Measurements from ENCODE around the gene PHKB.

The PHKB gene

DNA sequence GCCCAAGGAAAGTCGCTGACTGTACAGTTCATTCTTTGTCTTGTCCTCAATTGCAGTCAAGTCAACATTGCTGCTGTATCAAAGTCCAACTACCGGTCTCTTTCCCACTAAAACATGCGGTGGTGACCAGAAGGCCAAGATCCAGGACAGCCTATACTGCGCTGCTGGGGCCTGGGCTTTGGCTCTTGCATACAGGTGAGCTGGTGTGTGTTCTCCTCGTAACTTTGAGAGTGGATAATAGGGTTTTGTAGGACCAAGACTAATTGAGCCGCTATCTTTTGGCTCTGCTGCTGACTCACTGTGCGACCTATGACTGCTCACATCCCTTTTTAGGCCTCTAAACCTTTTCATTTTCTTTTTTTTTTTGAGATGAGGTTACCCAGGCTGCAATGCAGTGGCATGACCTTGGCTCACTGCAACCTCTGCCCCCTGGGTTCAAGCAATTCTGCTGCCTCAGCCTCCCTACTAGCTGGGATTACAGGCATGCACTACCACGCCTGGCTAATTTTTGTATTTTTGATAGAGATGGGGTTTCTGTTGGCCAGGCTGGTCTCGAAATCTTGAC, 38.7 kb downstream of the PHKB start:
- Mint-ChIP-seq H3K9me3 (no peaks in the 10 kb centered on the region), H3K27me3 (no peaks in the 10 kb centered on the region), H3K36me3 (ENCODE audit: insufficient read depth) (peaks cover 45% of the 10 kb centered on the region), H3K27ac (peak overlapping the region in 1 of 2 donors; percentile 44), H3K4me3 (no peak overlapping the region), H3K4me1 (ENCODE audit: low read depth in 2 of 2) (no peaks in the 10 kb centered on the region)
- ATAC-seq (replicated peaks) (no peak), DNase-seq (no peak)

DNA sequence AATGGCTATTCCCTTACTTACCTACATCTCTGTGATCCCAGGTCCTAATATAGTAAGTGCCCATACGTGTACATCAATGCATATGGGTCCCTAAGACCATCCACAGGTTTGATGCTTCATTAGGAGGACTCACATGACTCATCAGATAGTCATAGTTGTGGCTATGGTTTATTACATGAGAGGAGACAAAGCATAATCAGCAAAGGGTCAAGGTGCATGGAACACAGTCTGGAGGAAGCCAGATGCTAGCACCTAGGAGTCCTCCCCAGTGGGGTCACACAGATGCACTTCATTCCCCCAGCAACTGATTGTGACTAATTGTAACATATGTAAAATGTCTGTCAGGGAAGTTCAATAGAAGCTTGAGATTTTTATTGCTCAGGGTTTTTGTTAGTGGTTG, 42.8 kb downstream of the PHKB start:
- ATAC-seq (replicated peaks) (no peak), DNase-seq (no peak)
- Mint-ChIP-seq H3K9me3 (no peaks in the 10 kb centered on the region), H3K27me3 (no peaks in the 10 kb centered on the region), H3K4me1 (ENCODE audit: low read depth in 2 of 2) (peaks cover 0 to 3% of the 10 kb centered on the region in 2 donors), H3K27ac (no peak overlapping the region), H3K4me3 (no peak overlapping the region), H3K36me3 (ENCODE audit: insufficient read depth) (peaks cover 49% of the 10 kb centered on the region)

DNA sequence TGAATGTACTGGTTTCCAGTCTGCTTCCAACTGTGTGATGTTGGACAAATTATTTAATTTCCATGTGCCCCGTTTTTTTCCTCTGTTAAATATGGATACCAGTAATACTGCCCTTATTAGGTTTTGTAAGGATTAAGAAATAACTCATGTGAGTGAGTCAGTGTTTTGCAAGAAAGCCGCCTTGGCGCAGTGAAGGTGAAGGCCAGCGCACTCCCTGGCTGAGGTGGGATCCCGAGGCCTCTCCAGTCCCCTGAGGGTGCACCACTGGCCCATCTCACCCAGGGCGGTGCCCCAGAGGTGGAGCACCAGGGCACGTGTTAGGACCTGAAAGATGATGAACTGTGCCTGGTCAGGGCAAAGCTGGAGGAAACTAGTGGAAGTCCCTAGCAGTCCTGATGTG, 43.5 kb downstream of the PHKB start:
- Mint-ChIP-seq H3K9me3 (no peaks in the 10 kb centered on the region), H3K4me3 (no peak overlapping the region), H3K27ac (no peak overlapping the region), H3K27me3 (no peaks in the 10 kb centered on the region), H3K4me1 (ENCODE audit: low read depth in 2 of 2) (peaks cover 0 to 3% of the 10 kb centered on the region in 2 donors), H3K36me3 (ENCODE audit: insufficient read depth) (peaks cover 43% of the 10 kb centered on the region)
- ATAC-seq (replicated peaks): no peak
- no peak for DNase-seq

DNA sequence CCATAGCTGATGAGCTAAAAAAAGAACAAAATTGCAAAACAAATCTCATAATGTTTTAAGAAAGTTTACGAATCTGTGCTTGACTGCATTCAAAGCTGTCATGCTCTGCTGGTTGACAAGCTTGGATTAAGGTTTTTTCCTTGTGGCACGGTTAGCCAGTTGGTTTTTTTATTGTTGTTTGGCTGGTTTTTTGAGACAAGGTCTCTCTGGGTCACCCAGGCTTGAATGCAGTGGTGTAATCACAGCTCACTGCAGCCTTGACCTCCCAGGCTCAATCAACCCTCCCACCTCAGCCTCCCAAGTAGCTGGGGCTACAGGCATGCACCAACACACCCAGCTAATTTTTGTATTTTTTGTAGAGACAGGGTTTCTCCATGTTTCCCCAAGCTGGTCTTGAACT, 45.7 kb downstream of the PHKB start:
- no peak overlapping the region for H3K27ac Mint-ChIP-seq
- H3K36me3 Mint-ChIP-seq (ENCODE audit: insufficient read depth): peaks cover 33% of the 10 kb centered on the region

DNA sequence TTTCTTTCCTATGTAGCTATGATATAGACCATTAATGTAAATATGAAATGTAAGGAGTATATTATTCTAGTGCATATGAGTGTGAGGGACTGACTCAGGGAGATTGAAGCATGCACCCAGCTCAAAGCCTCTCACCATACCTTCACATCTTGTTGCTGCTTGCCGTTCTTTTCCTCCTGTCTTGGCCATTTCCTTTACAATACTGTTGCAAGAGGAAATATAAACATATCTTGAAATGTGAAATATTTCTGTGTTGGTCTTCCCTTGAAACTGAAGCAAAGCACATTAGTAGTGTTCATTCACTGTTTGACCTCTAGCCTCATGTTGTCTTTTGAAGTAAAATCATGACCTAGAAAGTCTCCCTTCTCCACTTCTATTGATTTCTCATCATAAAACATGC, 46.6 kb downstream of the PHKB start:
- DNase-seq (no peak), ATAC-seq (replicated peaks) (no peak)
- Mint-ChIP-seq H3K27ac (no peak overlapping the region), H3K27me3 (no peaks in the 10 kb centered on the region), H3K36me3 (ENCODE audit: insufficient read depth) (peaks cover 38% of the 10 kb centered on the region), H3K9me3 (no peaks in the 10 kb centered on the region), H3K4me1 (ENCODE audit: low read depth in 2 of 2) (peaks cover 0 to 3% of the 10 kb centered on the region in 2 donors), H3K4me3 (no peak overlapping the region)

More for the DNA sequence above, 45.7 kb downstream of the PHKB start:
- DNase-seq: no peak
- Mint-ChIP-seq H3K9me3 (no peaks in the 10 kb centered on the region), H3K4me3 (no peak overlapping the region), H3K27me3 (no peaks in the 10 kb centered on the region), H3K4me1 (ENCODE audit: low read depth in 2 of 2) (peaks cover 0 to 3% of the 10 kb centered on the region in 2 donors)
- no peak for ATAC-seq (replicated peaks)

DNA sequence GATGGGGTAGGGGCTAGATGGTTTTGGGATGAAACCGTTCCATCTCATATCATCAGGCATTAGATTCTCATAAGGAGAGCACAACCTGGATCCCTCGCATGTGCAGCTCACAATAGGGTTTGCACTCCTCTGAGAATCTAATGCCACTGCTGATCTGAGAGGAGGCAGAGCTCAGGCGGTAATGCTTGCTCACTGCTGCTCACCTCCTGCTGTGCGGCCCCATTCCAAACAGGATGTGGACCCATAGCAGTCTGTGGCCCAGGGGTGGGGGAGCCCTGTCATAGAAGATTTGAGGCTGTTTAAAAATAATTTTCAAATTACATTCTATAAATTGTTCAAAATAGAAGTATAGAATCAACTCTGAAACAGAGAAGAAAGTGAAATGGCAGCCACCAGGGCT, 50.8 kb downstream of the PHKB start:
- Mint-ChIP-seq H3K4me3 (no peak overlapping the region), H3K27me3 (no peaks in the 10 kb centered on the region), H3K27ac (no peak overlapping the region), H3K4me1 (ENCODE audit: low read depth in 2 of 2) (no peaks in the 10 kb centered on the region), H3K36me3 (ENCODE audit: insufficient read depth) (peaks cover 33% of the 10 kb centered on the region), H3K9me3 (no peaks in the 10 kb centered on the region)
- no peak for ATAC-seq (replicated peaks)
- DNase-seq: no peak

DNA sequence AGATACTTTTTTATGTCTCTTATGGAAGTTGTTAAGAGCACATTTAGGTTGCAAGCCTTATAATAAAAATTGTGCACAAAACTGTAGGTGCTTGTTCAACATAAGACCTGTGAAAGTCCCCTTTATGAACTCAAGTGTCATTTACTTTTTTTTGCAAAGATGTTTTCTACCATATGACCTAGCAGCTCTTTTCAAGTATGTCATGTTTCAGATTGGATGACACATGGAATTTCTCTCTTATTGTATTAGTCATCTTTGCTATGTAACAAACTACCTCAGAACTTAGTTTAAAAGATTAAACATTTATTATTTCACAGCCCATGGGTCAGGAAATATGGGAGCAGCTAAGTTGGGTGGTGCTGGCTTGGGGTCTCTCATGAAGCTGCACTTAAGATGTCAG, 57.9 kb downstream of the PHKB start:
- no peak overlapping the region for H3K4me3 Mint-ChIP-seq
- no peak for ATAC-seq (replicated peaks)
- DNase-seq: no peak
- H3K27me3 Mint-ChIP-seq: no peaks in the 10 kb centered on the region
- H3K27ac Mint-ChIP-seq: no peak overlapping the region
- peaks cover 6 to 9% of the 10 kb centered on the region in 2 donors for H3K4me1 Mint-ChIP-seq (ENCODE audit: low read depth in 2 of 2)
- no peaks in the 10 kb centered on the region for H3K9me3 Mint-ChIP-seq
- peaks cover 28% of the 10 kb centered on the region for H3K36me3 Mint-ChIP-seq (ENCODE audit: insufficient read depth)

DNA sequence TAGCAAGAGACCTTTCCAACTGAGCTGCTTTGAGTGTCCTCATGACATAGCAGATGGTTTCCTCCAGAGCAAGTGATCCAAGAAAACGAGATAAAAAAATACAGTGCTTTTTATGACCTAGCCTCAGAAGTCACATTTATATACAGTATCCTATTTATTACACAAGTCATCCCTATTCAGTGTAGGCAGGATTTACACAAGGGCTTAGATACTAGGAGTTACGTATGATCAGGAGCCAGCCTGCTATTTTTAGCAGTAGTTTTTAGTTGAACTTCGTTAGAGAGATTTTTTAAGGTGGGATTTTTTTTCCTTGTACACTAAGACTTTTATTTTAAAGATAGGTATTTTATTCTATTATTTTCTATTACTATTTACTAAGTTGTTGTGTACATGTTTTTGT, 58.4 kb downstream of the PHKB start:
- ATAC-seq (replicated peaks): no peak
- peaks cover 28% of the 10 kb centered on the region for H3K36me3 Mint-ChIP-seq (ENCODE audit: insufficient read depth)
- no peaks in the 10 kb centered on the region for H3K9me3 Mint-ChIP-seq
- H3K27me3 Mint-ChIP-seq: no peaks in the 10 kb centered on the region
- no peak overlapping the region for H3K27ac Mint-ChIP-seq
- H3K4me3 Mint-ChIP-seq: no peak overlapping the region
- peaks cover 6 to 9% of the 10 kb centered on the region in 2 donors for H3K4me1 Mint-ChIP-seq (ENCODE audit: low read depth in 2 of 2)
- no peak for DNase-seq

DNA sequence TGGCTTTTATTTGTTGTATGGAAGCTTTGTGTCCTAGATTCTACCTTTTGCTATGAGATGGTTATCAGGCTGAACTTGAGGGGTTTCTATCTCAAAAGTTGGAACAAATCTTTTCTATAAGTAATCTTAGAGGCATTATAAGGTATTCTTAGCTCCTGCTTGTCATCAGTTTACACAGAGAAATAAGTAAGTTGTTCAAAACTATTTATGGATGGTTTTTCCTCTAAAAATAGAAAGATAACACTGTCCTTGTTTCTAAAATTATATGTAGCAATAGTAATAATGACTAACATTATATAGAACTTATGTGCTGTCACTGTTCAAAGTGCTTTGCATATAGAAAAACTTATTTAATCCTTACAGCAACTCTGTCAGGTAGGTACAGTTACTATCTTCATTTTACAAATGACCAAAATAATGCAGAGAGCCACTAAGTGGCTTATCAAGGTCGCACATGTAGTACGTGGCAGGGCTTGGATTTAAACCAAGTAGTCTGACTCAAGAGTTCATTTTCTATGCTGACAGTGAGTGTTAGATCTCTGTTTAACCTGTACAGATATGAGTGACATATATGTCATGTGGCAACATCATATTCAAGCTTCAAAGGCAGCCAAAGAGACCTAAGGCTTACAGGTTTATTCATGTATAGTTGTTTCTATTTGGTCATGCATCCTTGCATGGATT, 59.0 kb downstream of the PHKB start:
- peaks cover 6 to 9% of the 10 kb centered on the region in 2 donors for H3K4me1 Mint-ChIP-seq (ENCODE audit: low read depth in 2 of 2)
- ATAC-seq (replicated peaks) (no peak), DNase-seq (no peak)
- no peaks in the 10 kb centered on the region for H3K27me3 Mint-ChIP-seq
- H3K36me3 Mint-ChIP-seq (ENCODE audit: insufficient read depth): peaks cover 24% of the 10 kb centered on the region
- no peak overlapping the region for H3K27ac Mint-ChIP-seq
- no peak overlapping the region for H3K4me3 Mint-ChIP-seq
- H3K9me3 Mint-ChIP-seq: no peaks in the 10 kb centered on the region

DNA sequence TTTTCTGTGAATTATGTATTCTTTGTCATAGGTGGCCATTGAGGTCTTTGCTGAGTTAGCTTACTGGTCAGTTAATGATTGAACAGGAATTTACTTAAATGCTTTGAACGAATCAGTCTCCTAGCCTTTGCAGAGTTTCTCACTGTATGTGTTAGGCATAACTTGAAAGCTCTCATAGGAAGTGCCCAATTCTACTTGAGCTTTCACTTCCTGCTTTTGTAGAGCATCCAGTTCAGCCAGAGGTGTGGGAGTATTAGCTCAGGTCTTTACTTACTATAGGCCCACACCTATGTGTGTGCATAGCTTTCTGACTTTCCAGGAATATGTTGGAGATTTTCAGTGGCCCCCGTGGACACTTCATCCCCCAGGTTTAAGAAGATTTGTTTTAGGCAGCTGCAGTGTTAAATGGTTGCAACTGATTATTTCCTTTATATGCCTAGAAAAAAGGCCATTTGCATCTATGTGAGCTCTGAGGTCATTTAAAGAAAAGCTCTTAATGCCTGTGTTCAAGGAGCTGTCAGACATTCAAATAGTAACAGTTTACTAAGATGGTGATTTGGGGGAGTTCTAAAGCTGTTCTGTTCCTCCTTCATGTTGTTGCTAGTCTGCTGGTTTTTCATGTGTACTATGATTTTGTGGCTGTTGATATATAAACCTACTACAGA, 62.3 kb downstream of the PHKB start:
- no peak for DNase-seq
- H3K36me3 Mint-ChIP-seq (ENCODE audit: insufficient read depth): peaks cover 5% of the 10 kb centered on the region
- H3K9me3 Mint-ChIP-seq: no peaks in the 10 kb centered on the region
- no peaks in the 10 kb centered on the region for H3K27me3 Mint-ChIP-seq
- ATAC-seq (replicated peaks): peak; percentile 67
- H3K4me1 Mint-ChIP-seq (ENCODE audit: low read depth in 2 of 2): peaks cover 6 to 9% of the 10 kb centered on the region in 2 donors
- peak overlapping the region; percentile 13 to 73 for H3K27ac Mint-ChIP-seq
- no peak overlapping the region for H3K4me3 Mint-ChIP-seq

DNA sequence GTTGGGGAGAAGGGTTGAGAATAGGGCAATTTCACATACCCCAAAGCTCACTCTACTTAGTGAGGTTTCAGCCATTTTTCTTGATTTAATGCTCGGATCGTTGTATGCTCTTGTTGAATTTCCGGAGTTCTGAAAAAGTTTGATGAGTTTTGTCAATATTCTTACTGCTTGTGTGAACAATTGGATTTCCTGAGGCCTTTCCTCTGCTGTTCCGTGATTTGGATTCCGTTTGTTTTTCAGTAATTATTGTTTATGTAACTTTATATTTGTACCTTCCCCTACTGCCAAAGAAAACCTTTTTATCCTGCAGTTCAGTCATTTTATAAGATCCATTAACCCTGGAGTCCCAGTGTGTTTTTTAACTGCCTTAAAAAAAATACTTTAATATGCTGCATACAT, 62.9 kb downstream of the PHKB start:
- H3K27ac Mint-ChIP-seq: peak overlapping the region; percentile 13 to 73
- H3K27me3 Mint-ChIP-seq: no peaks in the 10 kb centered on the region

DNA sequence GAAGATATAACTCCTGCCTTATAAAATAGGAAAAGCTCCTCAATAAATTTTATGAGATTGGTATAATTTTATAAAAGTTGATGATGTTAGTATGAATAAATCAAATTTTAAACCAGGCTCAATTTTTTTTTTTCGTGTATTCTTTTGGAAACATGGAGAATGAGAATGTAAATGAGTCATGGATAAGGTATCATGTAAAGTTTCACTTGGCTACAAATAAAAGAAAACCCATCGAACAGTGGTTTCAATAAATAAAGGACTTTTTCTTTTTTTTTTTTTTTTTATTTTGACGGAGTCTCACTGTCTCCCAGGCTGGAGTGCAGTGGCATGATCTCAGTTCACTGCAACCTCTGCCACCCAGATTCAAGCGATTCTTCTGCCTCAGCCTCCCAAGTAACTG, 67.3 kb downstream of the PHKB start:
- peaks cover 5% of the 10 kb centered on the region for H3K36me3 Mint-ChIP-seq (ENCODE audit: insufficient read depth)

More for the DNA sequence above, 62.9 kb downstream of the PHKB start:
- ATAC-seq (replicated peaks): no peak
- peaks cover 6 to 9% of the 10 kb centered on the region in 2 donors for H3K4me1 Mint-ChIP-seq (ENCODE audit: low read depth in 2 of 2)
- H3K9me3 Mint-ChIP-seq: no peaks in the 10 kb centered on the region
- peaks cover 5% of the 10 kb centered on the region for H3K36me3 Mint-ChIP-seq (ENCODE audit: insufficient read depth)
- H3K4me3 Mint-ChIP-seq: no peak overlapping the region
- DNase-seq: no peak

DNA sequence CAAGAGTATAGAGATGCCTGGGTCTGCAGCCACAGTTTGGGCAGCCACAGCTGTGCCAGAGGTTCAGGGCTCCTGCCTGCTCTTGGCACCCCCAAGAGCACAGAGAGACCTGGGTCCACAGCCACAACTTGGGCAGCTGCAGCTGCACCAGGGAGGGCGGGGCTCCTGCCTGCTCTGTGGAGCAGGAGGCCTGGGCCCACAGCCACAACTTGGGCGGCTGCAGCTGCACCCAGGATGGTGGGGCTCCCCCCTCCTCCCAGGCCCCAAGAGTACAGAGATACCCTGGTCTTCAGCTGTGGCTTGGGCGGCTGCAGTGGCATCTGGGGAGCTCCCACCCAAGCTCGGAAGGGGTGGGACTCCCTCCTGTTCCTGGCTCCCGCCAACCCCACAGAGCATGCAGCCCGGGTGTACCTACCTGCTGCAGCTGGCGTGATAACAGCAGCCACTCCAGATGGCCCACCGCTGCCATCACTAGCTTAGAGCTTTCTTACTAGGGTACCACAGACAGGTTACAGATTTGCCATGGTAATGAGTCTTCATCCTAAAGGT, 72.7 kb downstream of the PHKB start:
- Mint-ChIP-seq H3K4me1 (ENCODE audit: low read depth in 2 of 2) (peaks cover 0 to 3% of the 10 kb centered on the region in 2 donors), H3K4me3 (no peak overlapping the region), H3K36me3 (ENCODE audit: insufficient read depth) (no peaks in the 10 kb centered on the region), H3K27me3 (no peaks in the 10 kb centered on the region), H3K27ac (peak overlapping the region in 1 of 2 donors; percentile 17), H3K9me3 (no peaks in the 10 kb centered on the region)
- ATAC-seq (replicated peaks): no peak
- DNase-seq: no peak

More for the DNA sequence above, 67.3 kb downstream of the PHKB start:
- no peak overlapping the region for H3K27ac Mint-ChIP-seq
- no peaks in the 10 kb centered on the region for H3K27me3 Mint-ChIP-seq
- ATAC-seq (replicated peaks): no peak
- no peak overlapping the region for H3K4me3 Mint-ChIP-seq
- DNase-seq: no peak
- no peaks in the 10 kb centered on the region for H3K9me3 Mint-ChIP-seq
- H3K4me1 Mint-ChIP-seq (ENCODE audit: low read depth in 2 of 2): peaks cover 2% of the 10 kb centered on the region in 2 donors

DNA sequence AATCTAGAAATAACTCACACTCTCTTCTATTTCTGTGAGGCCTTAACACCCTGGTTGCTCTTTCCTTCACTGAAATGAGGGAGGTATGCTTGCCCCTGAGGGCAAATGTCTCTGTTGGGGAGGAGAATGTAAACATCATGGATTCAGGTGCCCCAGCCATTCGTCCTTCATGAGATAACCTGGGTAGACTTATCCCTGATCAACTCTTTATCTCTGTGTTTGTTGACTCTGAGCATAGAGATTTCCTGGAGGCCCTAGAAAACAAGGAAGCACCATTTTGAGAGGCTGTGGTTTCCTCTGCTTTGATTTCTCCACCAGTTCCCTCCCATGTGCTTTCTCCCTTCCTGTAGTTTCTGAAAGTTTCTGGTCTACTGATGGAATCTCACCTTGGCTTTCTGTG, 77.3 kb downstream of the PHKB start:
- Mint-ChIP-seq H3K27me3 (no peaks in the 10 kb centered on the region), H3K9me3 (peaks cover 0 to 2% of the 10 kb centered on the region in 2 donors), H3K36me3 (ENCODE audit: insufficient read depth) (peaks cover 3% of the 10 kb centered on the region), H3K4me3 (no peak overlapping the region), H3K27ac (no peak overlapping the region), H3K4me1 (ENCODE audit: low read depth in 2 of 2) (peaks cover 3% of the 10 kb centered on the region in 2 donors)
- DNase-seq (no peak), ATAC-seq (replicated peaks) (no peak)
